SU-DHL-6 (cell line): ENCODE results near the gene HMG20A.

Experiments used
- CTCF ChIP-seq: fragments of 200-600 bp; sonication (generic); IDR thresholded peaks from one replicate; pipeline ENCODE4 v1.5.1; 2017; ENCODE audit warnings: antibody characterized with exemption, mild to moderate bottlenecking, low read length, moderate library complexity; ENCODE audit not compliant: insufficient read depth, poor library complexity, severe bottlenecking
- EZH2phosphoT487 ChIP-seq: fragments of 200-600 bp; sonication (generic), shearing (Covaris generic); conservative IDR thresholded peaks from 2 replicates; pipeline ENCODE4 v1.6.1; 2018; ENCODE audit warnings: mild to moderate bottlenecking, antibody characterized with exemption, low read length, moderate library complexity, mixed read lengths

- TF ChIP-seq CTCF (no peak), EZH2phosphoT487 (no peak)
Measured at GRCh38 chr15:77387365-77388105, 33.2 kb upstream of the HMG20A start.
